T follicular helper cell (primary cell): Measurements from ENCODE around the gene MYEF2.

Experiments
- DNase-seq: peaks from one replicate; pipeline ENCODE4 v3.0.0-alpha.2; 2020; ENCODE audit warnings: low read depth

The MYEF2 gene

GRCh38 chr15:48144889-48145288 lies 33.2 kb downstream of the MYEF2 start:
- no peak for DNase-seq

- DNase-seq: no peak
These were observed 34.2 kb downstream of the MYEF2 start for GRCh38 chr15:48143856-48144255.

DNA sequence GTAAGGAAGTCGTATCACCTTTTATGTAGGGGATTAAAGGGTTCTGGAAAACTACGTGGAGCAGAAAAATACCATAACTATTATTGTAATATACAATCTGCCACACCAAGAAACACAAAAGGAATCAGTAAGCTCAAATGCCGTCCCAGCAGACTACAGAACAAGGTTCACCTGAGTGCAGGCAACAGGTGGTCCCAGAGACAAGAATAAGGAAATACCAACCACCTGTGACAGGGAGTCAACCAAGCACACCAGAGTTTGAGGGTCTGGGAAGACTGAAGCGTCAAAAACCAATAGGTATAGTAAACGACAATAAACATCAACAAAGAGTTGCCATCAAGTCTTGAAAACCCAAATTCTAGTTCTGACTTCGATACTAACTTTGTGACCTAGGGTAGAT lies 45.2 kb downstream of the MYEF2 start:
- no peak for DNase-seq

- DNase-seq: no peak
These were observed 46.8 kb downstream of the MYEF2 start for GRCh38 chr15:48131324-48131723.

DNA sequence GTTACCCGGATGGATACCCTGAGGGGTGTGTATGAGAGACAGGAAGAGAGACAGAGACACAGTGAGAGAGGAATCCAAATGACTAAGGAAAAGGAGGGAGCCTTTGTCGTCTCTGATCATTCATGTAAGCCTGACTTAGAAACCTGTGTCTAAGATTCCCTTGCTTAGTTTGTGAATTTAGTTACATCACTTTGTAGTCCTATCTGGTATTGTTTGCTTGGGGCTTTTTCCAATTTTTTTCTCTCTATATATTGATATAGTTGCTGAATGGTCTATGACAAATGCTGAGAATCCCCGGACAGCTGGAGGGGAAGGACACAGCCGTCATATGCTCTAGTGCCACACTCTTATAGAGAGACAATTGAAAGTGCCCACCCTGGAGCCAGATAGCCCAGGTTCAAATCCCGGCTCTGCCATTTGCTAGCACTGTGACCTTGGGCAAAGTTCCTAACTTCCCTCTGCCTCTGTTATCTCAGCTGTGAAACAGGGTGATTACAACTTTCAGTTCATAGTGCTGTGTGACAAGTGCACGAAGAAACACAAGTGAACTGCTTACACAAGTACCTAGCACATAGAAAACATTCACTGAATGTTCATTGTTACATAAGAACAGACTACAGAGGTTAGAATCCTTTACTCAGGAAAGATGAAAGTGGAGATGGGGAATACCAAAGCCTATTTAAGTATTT lies 51.3 kb downstream of the MYEF2 start:
- DNase-seq: no peak

DNA sequence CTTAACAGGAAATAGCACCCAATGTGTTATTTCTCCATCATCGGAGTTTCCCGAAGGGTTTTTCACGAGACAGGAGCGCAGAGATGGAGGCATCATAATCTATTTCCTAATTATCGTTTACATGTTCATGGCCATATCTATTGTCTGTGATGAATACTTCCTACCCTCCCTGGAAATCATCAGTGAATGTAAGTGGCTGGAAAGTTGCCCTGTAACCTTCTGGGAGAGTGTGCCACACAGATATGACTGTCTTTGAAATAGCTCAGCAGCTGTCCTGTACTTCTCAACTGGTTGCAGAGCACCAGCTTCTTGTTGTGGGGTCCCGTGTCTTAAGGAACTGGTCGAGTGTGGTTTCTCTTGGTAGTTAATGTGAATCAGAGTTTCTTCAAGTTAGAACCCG lies 56.2 kb downstream of the MYEF2 start:
- DNase-seq: no peak

DNA sequence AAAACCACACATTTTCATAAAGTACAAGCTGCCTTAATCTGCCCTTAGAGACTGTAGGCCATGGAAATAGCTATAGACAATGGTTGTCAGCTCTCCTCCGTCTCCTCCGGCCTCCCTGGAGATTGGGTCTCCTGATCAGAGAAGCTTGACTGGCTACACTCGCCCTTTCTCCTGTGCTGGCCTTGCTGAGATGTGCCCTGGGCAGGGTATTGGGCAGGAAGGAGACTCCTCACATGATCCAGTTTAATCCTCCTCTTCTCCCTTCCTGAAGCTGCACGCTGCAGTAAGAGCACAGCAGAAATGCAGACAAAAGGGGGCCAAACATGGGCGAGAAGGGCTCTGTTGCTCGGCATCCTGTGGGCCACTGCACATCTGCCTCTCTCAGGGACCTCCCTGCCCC lies 57.4 kb downstream of the MYEF2 start, which contains the start of gene SLC24A5:
Gene SLC24A5, plus strand, starts transcription at position 246 of the 400 bp plus-strand sequence. Its CDS starts 55 bp downstream, at position 301.
- no peak for DNase-seq

- DNase-seq: no peak
These were observed 58.8 kb downstream of the MYEF2 start for GRCh38 chr15:48119277-48119676.

- DNase-seq: no peak
These were observed 65.9 kb downstream of the MYEF2 start for GRCh38 chr15:48112242-48112641.

DNA sequence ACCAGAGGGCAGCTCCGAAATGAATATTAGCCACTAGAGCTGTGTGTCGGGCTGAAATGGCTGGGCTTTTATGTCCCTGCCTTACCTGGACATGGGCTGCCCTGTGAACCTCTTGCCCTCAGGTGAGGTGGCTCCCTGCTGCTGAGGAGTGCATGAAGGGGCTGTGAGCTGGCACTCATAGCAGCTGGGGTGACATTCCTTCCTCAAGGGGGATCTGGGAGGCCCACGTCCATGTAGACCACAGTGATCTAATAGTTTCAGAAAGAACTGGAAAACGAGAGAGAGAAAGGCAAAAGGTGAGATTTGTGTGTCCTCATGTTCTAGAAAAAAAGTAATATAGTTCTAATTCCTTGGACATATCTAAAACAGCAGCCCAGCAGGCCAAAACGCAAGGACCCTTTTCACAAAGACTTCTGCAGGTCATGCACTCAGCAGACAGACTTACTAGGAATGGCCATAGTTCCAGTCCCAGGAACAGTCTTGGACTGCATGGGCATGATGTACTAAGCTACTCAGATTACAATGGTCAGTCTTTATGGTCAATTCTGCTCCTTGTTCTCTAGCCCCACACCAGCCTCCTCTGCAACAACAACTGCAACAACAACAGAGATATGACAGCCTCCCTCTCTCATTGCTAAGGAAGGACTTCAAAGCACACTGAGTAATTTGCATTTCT lies 68.1 kb downstream of the MYEF2 start:
- no peak for DNase-seq

DNA sequence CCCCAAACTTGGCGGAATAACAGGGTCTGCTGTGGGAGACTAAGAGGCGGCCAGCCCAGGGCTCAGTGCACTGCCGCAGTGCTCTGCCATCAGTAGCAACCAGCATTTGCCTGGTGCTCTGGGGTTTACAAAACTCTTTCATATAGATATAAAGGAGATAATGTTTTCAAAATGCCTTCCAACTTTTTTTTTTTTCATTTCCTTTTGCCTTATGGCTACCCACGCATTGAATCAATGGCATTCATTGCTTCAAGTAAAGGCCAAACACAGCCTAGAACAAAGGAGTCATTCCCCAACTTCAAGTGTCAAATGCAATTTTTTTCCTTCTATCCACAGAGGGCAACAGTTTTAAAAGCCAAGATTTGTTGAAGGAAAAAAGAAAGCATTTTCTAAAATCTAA lies 68.9 kb downstream of the MYEF2 start:
- no peak for DNase-seq

- DNase-seq: no peak
These were observed 72.2 kb downstream of the MYEF2 start for GRCh38 chr15:48105936-48106335.

- no peak for DNase-seq
These were observed 74.4 kb downstream of the MYEF2 start for GRCh38 chr15:48103647-48104046.

- no peak for DNase-seq
These were observed 75.9 kb downstream of the MYEF2 start for GRCh38 chr15:48102167-48102566.

DNA sequence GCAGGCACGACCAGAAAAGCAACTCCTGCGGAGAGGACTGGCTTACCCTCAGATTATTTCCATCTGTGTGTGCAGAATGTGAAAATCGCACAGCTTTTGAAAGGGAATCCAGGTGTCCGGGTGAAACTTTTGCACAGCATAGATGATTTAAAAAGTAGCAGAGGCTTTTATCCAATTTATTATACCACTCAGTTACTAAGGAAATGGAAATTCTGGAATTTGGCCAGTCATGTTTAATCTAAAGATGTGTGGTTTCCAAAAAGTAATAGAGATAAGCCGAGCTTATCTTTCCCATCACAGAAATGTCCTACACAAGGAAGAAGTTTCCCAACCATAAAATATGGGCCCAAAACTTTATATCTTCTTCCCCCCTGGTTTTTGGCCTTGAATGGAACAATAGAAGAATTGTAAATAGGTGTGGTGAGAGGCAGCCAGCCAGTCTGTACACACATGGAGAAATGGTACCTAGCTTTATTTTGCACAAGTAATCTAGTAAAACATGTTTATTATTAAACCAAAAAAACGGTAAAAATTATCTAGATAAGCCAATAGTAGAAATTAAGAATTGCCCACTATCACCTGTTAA lies 76.6 kb downstream of the MYEF2 start:
- DNase-seq: no peak

GRCh38 chr15:48097264-48097663 lies 80.8 kb downstream of the MYEF2 start:
- no peak for DNase-seq

GRCh38 chr15:48096813-48097212 lies 81.3 kb downstream of the MYEF2 start:
- no peak for DNase-seq

DNA sequence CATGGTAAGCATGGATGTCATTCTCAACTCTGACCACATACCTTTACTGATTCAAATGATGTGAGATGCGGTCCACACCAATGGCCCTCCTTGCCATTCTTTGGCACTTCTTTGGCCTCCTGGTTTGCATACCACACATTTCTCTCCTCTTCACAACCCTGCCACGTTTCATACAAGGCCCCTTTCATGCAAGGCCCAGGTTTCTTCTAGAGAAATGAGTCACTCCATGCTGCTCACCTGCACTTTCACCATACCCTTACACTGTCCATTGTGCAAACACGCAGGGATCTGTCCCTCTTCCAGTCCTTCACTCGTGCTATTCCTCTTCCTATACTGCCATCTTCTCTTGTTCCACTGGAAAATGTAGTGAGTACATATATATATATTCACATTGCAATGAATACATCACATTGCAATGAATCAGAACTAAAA lies 81.7 kb downstream of the MYEF2 start:
- DNase-seq: no peak

- no peak for DNase-seq
These were observed 86.6 kb downstream of the MYEF2 start for GRCh38 chr15:48091522-48091921.

GRCh38 chr15:48090666-48091065 lies 87.4 kb downstream of the MYEF2 start:
- DNase-seq: no peak

- no peak for DNase-seq
These were observed 88.0 kb downstream of the MYEF2 start for GRCh38 chr15:48090115-48090514.

DNA sequence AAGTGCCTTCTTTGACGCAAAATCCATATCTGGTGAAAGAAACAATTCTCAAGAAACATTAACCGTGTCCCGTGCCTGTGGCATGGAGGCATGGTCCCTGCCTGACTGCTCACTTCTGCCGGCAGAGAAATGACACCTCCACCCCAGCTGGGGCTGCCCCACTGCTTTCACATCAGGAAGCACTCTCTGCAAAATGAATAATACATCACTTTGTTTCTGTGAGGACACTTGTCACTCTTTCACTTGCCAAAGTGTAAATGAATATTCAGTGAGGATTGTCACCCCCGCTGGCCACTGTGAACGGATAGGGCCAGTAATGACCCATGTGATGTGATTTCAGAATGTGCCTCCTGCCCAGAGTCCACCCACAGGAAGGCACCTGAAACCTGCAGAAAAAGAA lies 88.4 kb downstream of the MYEF2 start:
- no peak for DNase-seq

- no peak for DNase-seq
These were observed 90.3 kb downstream of the MYEF2 start for GRCh38 chr15:48087844-48088243.
